GM21367 (cell line): Measurements from ENCODE around the gene DAGLB.

ENCODE experiments used
- ATAC-seq: cut with Tn5 transposase; IDR thresholded peaks from one replicate; pipeline ENCODE4 v1.9.1; 2021; ENCODE audit not compliant: unreplicated experiment

The DAGLB gene

GRCh38 chr7:6376820-6377219, 70.9 kb downstream of the DAGLB start:
- no peak for ATAC-seq

DNA sequence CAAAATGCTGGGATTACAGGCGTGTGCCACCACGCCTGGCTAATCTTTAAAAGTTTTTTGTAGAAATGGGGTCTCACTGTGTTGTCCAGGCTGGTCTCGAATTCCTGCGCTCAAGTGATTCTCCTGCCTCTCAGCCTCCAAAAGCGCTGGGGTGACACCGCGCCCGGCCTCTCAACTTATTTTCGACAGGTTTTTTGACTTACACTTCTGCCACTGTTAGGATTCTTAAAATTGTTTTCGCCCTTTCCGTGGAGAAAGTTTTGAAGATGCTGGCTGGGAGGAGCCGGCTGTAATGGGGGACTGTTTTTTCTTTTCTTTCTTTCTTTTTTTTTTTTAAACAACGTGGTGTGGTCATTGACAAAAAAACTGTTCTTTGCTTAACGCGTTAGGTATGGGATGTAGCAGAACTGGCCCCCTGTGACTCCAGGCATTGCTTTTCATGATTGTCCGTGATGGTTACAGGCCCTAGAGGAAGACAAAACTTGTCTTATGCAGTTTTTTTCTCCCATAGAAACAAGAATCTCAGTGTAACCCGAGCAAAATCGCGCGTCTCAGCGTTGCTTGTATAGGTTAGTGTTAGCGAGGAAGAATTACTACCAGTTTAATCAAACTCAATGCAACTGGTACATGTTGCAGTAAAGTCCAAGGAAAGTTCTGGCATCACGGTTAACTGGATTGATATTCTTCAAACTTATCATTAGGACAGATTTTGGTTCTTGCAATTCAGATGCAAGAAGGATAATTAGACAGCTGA, 72.2 kb downstream of the DAGLB start:
- no peak for ATAC-seq

GRCh38 chr7:6367701-6368211, 80.0 kb downstream of the DAGLB start:
- ATAC-seq = no peak

GRCh38 chr7:6365451-6365850, 82.3 kb downstream of the DAGLB start:
- no peak for ATAC-seq

GRCh38 chr7:6360841-6361240, 86.9 kb downstream of the DAGLB start:
- no peak for ATAC-seq

- no peak for ATAC-seq
Observed at GRCh38 chr7:6359734-6360133, 88.0 kb downstream of the DAGLB start.
